T-helper 2 cell treated with Interferon-gamma antibody and Interleukin-4, amounts not matched to agents 100 ng/mL and 5 ng/mL, for 36 hours (primary cell): ENCODE measurements around the gene C2CD3. TPM values are rescaled to one million over a fixed set of nuclear protein-coding genes. Genes with fewer than 3 reads are reported as not detected.
"Not testable (repeated sequence)": the region's sequence is repeated elsewhere in the genome, so short reads cannot be mapped to it uniquely, and the experiment has no call there.

Experiments
- intact Hi-C: fragments of 100-400 bp; cut with micrococcal nuclease; formaldehyde crosslinking; loops from one replicate; pipeline ENCODE4 v1.15.1; 2023
- total RNA-seq: library from RNA; stranded (reverse); gene quantifications from 2 replicates; pipeline ENCODE4 v1.2.3, GENCODE V29; 2022

The C2CD3 gene
- total RNA-seq, 1 donor from 2014 or later, result 41.1 TPM

DNA sequence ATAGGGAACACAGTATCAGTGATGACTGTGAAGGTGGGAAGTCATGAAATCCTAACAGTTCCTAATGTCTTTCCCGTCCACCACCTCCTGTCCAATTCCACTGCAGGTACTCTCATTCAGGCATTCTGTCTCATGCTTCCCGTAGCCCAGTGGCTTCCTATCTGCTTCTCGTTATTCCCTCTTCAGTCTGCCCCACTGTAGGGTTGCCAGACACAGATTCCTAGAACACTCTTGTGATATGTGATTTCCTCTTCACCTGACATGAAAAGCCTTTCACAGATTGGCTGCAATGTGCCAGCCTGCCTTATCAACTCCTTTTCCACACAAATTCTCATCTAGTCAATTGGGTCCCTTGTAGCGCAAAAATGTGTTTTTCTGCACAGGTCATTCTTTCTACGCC is 49.0 kb downstream of the C2CD3 start:
- intact Hi-C loops, result no loop called here

DNA sequence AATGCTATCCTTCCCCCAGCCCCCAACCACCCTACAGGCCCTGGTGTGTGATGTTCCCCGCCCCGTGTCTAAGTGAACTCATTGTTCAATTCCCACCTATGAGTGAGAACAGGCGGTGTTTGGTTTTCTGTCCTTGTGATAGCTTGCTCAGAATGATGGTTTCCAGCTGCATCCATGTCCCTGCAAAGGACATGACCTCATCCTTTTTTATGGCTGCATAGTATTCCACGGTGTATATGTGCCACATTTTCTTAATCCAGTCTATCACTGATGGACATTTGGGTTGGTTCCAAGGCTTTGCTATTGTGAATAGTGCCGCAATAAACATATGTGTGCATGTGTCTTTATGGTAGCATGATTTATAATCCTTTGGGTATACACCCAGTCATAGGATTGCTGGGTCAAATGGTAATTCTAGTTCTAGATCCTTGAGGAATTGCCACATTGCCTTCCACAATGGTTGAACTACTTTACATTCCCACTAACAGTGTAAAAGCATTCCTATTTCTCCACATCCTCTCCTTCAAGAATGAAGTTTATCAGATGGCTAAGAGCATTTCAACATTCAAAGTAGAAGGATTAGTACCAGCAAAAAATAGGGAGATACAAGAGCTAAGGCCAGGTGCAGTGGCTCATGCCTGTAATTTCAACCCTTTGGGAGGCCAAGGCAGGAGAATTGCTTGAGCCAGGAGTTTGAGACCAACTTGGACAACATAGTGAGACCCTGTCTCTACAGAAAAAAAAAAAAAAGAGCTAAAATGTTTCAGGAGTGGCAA is 50.4 kb downstream of the C2CD3 start:
- intact Hi-C loops, result not testable (repeated sequence)

DNA sequence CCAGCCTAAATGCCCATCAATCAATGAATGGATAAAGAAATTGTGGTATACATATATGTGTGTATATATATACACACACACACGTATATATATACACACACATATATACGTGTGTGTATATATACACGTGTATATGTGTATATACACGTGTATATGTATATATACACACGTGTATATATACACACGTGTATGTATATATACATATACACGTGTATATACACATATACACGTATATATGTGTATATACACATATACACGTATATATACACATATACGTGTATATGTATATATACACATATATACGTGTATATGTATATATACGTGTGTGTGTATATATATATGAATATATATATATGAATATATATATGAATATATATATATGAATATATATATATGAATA is 54.1 kb downstream of the C2CD3 start:
- intact Hi-C loops, result no loop called here

DNA sequence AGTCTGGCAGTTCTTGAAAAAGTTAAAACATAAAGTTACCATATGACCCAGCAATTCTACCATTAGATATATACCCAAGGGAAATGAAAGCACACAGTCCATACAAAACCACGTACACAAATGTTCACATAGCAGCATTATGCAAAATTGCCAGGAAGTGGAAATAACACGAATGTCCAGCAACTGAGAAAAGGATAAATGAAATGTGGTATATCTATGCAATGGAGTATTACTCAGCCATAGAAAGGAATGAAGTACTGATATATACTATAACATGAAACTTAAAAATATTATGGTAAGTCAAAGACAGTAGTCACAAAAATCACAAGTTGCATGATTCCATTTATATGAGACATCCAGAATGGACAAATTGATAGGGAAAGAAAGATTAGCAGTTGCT is 57.9 kb downstream of the C2CD3 start:
- intact Hi-C loops, result no loop called here

DNA sequence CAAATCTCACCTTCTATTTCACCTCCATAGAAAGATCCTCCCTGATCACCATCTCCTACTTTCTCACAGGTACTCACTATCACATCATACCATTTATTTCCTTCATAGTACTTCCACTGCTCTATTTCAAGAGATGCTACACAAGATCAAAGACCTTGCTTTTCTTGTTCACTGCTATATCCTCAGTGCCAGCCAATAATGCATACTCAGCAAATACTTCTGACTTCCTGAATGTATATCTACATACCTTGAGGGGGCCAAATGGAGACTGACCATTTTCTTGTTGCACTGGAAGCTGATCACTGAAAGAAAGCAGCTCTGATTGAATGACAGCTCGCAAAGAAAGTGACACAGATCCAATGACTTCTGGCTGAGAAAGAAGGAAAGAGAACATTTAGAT is 64.7 kb downstream of the C2CD3 start:
- intact Hi-C loops, result no loop called here

DNA sequence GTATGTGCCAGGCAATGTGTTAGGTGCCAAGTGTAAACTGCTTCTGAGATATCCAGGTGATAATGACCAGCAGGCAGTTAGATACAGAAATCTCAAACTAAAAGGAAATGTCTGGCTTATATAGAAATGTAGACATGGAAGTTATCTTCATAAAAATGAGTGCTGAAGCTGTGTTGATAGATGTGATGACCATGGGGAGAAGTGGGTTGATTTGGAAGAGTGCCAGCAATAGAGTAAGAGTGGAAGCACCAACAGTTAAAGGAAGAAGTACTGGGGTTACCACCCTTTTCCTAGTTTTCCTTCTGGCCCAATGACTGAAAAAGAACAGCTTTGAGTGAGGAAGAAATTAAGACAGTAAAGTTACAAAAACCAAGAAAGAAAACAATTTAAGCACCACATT is 68.5 kb downstream of the C2CD3 start:
- intact Hi-C loops, result no loop called here

DNA sequence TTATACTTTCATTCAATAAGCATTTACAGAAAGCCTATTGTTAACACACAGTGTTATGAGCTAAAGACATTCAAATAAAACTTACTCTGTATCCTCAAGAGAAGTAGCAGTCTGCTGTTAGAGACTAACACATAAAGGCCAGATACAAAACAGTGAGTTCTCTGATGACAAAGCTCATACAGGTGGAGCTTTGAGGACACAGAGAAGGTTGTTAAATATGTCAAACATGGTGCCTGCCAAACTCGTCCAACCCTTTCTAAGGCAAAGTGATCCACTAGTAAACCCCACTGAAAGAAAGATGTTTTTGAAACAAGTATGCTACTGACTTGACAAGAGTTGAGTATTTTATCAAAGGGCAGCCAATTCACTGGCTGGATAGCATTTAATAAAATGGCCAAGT is 70.1 kb downstream of the C2CD3 start:
- intact Hi-C loops, result no loop called here

DNA sequence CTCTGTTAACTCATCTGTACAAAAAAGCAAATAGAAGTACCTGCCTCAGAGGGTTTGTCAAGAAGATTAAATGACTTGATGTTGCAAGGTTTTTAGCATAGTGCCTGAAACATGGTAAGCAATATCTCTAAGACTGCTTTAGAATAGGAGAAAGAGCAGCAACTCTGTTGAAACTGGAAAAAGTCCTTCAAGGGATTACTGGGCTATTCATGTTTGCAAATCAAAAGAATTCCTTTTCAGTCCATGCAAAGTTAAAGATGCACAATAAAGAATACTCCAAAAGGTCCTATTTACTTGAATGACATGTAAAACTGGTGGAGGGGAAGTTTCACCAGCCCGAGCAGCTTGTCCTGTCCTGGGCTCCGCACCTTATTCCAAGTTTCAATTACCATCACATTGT is 70.6 kb downstream of the C2CD3 start:
- intact Hi-C loops, result no loop called here

DNA sequence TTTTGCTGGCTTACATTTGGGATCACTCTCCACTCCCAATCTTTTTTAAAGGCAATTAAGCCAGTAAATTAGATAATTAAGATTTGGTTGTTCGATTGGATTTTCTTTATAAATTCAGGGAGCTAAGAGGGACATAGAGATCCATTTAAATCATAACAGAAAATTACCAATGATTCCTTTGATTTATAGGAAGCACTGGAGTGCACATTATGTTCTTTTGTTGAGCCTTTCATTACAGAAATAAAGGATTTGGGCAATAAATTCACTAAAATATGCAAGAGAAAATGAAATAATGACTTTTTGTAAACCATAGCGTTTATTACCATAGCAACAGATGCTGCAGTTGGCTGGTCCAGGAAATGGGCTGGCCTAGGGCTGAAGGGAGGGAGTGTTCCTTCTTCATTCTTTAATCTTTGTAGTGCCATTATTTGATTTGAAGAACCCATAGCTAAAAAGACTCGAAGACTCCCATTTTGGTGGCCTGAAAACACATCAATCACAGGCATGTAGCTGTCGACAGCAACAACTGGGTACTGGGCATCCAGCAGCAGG is 73.0 kb downstream of the C2CD3 start:
- intact Hi-C loops, result no loop called here

DNA sequence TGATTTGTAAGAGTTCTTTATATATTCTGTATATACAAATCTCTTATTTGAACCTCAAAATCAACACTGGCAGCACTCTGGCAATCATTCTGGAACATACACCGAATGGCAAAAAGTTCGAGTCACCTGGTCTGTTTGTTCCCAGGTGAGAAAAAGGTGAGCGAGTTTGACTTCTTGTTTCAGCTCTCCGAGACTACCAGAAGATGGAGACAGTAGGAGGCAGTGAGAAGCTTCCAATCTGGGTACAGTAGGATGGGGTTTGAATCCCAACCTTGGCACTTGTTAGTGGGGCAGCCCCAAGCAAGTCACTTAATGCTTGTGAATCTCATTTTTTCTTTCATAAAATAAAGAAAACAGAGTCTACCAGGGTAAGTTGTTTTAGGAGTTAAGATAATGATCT is 76.4 kb downstream of the C2CD3 start:
- intact Hi-C loops, result no loop called here

DNA sequence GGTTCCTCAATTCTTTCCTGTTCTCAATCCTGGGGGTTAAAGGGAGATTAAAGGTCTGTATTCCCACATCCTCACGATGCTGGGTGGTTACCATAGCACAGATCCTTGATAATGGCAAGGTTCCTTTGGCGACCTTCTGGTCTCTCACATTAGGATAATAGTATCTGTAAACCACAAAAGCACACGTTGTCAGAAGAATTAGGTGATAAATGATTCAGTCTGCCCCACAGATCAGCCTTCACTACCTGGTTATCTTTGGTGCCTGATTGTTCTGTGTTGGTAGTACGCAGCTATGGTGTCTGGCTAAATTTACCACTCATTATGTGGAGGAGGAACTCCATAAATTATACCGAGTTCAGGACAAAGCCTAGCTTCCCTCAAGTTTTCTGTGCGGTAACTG is 78.4 kb downstream of the C2CD3 start:
- intact Hi-C loops, result no loop called here

DNA sequence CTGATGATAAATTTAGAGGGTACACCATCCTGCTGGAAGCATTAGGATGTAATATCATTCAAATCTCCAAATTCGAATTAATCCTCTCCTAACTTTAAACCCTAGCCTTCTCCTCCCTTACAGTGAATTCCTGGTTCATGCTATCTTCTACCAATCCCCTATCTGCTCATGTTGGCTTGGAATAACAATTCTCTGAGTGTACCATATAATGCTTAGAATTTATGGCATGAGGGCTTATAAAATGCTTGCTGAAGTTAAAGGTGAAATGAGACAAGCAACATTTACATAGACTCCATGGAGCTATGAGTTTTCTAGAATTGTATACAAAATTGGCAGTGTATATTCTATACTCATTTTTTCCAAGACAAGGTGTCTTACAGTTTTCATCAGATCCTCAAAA is 79.3 kb downstream of the C2CD3 start:
- intact Hi-C loops, result no loop called here

DNA sequence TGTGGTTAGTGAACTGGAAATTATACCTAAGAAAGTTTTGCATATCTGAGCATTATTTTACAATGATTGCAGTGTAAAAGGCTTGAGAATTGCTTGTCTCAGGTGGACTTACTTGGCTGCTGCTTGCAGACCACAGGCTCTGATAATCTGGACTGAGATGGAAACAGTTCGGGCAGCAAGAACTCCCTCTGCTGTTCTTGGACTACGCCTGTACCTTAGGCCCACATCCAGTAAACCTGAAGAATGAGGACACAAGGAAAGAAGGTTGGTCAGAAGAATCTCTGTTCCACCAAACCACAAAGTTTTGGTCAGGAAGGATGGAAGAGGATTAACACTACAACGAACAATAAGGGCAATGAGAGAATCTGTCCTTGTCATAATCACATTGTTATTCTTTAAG is 80.1 kb downstream of the C2CD3 start:
- intact Hi-C loops, result loop anchor here (1.0 kb wide), 1 partner anchor 126 kb away; no protein-coding TSS in a partner anchor

DNA sequence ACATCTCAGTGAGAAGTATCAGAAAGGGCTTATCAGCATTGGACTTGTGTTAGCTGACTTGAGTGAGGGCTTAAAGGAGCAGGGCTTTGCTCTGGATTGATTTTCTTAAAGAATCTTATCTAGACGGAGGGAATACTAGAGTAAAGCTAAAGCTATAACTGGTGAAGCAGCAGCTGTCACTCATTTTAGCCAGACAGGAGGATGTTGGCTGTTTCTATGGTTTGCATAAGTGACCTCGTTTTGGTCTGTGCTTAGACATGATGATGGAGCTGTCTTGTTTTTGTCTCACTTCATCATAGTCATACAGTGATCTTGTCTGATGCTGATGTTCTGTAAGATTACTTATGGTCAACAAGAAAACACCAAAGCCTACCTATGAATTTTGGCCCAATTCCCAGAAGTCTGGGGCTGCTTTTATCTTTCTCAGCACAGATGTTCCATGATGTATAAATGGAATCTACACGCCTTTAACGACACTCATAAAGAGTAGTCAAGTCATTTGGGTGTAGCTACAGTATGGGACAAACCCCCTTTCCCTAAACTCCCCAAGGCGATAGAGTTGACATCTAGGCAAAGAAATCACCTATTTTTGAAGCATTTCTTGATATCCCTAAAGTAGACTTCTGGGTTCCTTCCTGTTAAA is 84.4 kb downstream of the C2CD3 start:
- intact Hi-C loops, result no loop called here

DNA sequence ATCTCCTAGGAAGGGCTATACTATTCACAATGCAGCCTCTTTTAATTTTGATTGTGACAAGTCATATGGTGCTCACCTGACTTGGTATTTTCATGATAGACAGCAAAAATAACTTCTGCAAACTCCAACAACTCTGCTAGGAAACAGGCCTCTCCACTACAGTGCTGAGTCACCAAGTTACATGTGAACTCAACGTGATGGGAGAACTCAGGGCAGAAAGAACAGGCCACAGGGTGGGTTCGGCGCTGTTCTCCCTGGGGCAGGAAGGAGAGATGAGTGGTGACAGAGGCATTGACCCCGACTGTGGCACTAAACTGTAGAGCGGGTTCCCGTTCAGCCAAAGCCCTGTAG is 85.3 kb downstream of the C2CD3 start:
- intact Hi-C loops, result no loop called here

DNA sequence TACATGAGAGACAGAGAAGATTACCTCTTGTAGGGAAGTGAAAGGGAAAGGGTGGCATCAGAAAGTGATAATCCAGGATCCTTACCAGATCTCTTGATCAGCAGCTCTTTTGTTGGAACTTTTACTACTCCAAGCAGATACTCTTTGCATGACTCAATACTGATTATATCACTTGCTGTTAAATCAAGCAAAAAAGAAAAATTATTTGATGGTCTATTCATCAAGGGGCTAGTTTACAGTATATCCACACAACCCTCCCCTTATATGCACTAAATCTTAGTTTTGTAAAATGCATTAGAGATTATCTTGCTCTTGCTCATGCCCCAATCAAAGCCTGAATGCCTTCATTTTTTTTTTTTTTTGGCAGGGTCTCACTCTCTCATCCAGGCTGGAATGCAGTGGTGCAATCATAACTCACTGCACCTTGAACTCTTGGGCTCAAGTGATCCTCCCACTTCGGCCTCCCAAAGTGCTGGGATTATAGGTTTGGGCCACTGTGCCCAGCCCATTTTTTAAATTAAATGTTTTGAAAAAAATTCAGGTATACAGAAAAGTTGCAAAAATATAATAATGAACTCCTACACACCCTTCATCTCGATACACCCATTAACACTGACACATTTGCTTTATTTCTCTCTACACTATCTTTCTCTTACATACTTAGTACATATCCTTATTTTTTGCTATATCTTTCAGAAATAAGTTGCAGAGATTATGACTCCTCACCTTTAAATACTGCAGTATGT is 85.8 kb downstream of the C2CD3 start:
- intact Hi-C loops, result no loop called here

DNA sequence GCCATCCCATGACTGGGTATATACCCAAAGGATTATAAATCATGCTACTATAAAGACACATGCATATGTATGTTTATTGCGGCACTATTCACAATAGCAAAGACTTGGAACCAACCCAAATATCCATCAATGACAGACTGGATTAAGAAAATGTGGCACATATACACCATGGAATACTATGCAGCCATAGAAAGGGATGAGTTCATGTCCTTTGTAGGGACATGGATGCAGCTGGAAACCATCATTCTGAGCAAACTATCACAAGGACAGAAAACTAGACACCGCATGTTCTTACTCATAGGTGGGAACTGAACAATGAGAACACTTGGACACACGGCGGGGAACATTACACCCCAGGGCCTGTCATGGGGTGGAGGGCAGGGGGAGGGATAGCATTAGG is 86.9 kb downstream of the C2CD3 start:
- intact Hi-C loops, result not testable (repeated sequence)

DNA sequence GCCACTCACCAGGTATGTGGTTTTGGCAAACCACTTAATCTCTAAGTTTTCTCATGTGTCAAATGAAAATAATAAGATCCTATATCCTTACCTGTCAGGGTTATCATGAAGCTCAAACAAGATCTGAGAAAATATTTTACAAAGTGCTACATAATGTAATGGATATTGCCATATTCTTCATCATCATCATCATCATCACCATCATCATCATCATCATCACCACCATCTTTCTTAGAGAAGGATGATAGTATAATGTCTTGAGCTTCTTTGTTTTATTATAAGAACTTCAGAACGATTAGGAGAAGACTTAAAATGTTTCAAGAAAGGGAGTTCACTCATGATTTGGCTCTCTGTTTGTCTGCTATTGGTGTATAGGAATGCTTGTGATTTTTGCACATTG is 89.4 kb downstream of the C2CD3 start:
- intact Hi-C loops, result no loop called here

DNA sequence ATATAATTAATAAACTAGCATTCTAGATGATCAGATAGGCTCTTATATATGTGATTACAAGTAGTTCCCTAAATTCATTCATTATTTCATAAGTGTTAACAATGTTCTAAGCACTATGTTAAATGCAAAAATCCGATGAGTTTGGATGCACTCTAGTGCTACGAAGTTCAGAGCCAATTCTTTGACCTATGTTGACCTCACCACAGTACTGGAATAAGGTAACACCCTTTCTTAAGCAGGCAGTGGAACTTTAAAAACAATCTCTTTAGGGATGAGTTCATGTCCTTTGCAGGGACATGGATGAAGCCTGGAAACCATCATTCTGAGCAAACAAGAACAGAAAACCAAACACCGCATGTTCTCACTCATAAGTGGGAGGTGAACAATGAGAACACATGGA is 93.6 kb downstream of the C2CD3 start:
- intact Hi-C loops, result no loop called here

DNA sequence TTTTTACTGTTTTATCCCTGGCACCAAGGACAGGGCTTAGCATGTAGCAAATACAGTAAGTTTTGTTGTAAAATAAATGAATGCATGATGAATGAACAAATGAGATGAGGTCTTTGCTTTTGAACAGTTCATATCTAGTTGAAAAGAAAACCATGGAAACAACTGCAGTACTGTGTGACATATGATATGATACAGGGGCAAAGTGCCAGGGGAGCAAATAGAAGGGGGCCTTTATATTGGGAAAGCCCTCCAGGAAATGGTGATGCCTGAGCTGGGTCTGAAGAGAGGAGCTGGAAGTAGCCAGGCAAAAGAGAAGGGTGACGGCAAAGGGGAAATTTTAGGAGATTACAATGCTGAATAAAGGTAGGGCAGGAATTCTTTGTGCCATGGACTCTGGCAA is 98.1 kb downstream of the C2CD3 start:
- intact Hi-C loops, result no loop called here

DNA sequence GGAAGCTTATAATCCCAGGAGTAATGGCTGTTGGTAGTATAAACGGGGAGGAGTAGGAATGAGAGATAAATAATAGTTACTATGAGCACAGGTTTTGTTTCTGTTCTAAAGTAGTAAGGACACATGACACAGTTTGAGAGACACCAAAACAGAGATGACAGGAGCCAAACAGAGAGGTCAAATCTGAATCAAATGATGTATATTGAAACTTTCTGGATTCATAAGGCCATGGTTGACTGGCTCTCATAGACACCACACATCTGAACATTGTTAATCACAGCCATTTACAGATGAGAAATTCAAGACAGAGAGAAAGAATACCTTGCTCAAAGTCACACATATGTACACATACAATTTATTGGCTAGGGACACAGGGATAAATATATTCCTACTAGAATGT is 98.5 kb downstream of the C2CD3 start:
- intact Hi-C loops, result no loop called here
